ENCODE measurements around the gene PIK3R3.

The PIK3R3 gene

GRCh38 chr1:46160212-46160611, 27.8 kb upstream of the PIK3R3 start:
- H3K9me3 ChIP-seq = no peaks in the 10 kb centered on the region
- no peak for TF ChIP-seq CTCF (IDR thresholded peaks at IDR 0.05)
- DNase-seq = no peak
- no peaks in the 10 kb centered on the region for H3K27me3 ChIP-seq
- H3K36me3 ChIP-seq = no peaks in the 10 kb centered on the region
- intact Hi-C loops (cut with DNase I; ENCODE audit: low total_unique reads) = no loop called here
- no peak overlapping the region for H3K27ac ChIP-seq
- no peaks in the 10 kb centered on the region for H3K4me1 ChIP-seq
- no peak overlapping the region for H3K4me3 ChIP-seq

GRCh38 chr1:46159516-46159915, 27.1 kb upstream of the PIK3R3 start:
- intact Hi-C loops (cut with DNase I; ENCODE audit: low total_unique reads) = no loop called here
- no peak for TF ChIP-seq CTCF (IDR thresholded peaks at IDR 0.05)
- DNase-seq = no peak
- H3K36me3 ChIP-seq = no peaks in the 10 kb centered on the region
- H3K4me1 ChIP-seq = no peaks in the 10 kb centered on the region
- H3K4me3 ChIP-seq = no peak overlapping the region
- H3K27me3 ChIP-seq = no peaks in the 10 kb centered on the region
- no peak overlapping the region for H3K27ac ChIP-seq
- no peaks in the 10 kb centered on the region for H3K9me3 ChIP-seq

- TF ChIP-seq CTCF (IDR thresholded peaks at IDR 0.05) = no peak
- Histone ChIP-seq H3K9me3 (no peaks in the 10 kb centered on the region), H3K36me3 (no peaks in the 10 kb centered on the region), H3K4me1 (no peaks in the 10 kb centered on the region), H3K27ac (no peak overlapping the region), H3K27me3 (no peaks in the 10 kb centered on the region), H3K4me3 (no peak overlapping the region)
- intact Hi-C loops (cut with DNase I; ENCODE audit: low total_unique reads) = no loop called here
- no peak for DNase-seq
Observed at GRCh38 chr1:46158312-46159281, 26.2 kb upstream of the PIK3R3 start.

- DNase-seq = no peak
- TF ChIP-seq CTCF (IDR thresholded peaks at IDR 0.05) = no peak
- intact Hi-C loops (cut with DNase I; ENCODE audit: low total_unique reads) = no loop called here
- H3K27me3 ChIP-seq = no peaks in the 10 kb centered on the region
- H3K4me3 ChIP-seq = no peak overlapping the region
- H3K9me3 ChIP-seq = no peaks in the 10 kb centered on the region
- no peaks in the 10 kb centered on the region for H3K36me3 ChIP-seq
- H3K4me1 ChIP-seq = no peaks in the 10 kb centered on the region
- H3K27ac ChIP-seq = no peak overlapping the region
Observed at GRCh38 chr1:46157916-46158311, 25.5 kb upstream of the PIK3R3 start.

GRCh38 chr1:46153732-46154131, 21.3 kb upstream of the PIK3R3 start:
- TF ChIP-seq CTCF (IDR thresholded peaks at IDR 0.05) = no peak
- DNase-seq = no peak
- H3K36me3 ChIP-seq = no peaks in the 10 kb centered on the region
- H3K4me1 ChIP-seq = no peaks in the 10 kb centered on the region
- H3K9me3 ChIP-seq = no peaks in the 10 kb centered on the region
- no peak overlapping the region for H3K4me3 ChIP-seq
- intact Hi-C loops (cut with DNase I; ENCODE audit: low total_unique reads) = no loop called here
- no peaks in the 10 kb centered on the region for H3K27me3 ChIP-seq
- no peak overlapping the region for H3K27ac ChIP-seq
